ENCODE measurements around the gene CACNA1D.

CACNA1D gene

DNA sequence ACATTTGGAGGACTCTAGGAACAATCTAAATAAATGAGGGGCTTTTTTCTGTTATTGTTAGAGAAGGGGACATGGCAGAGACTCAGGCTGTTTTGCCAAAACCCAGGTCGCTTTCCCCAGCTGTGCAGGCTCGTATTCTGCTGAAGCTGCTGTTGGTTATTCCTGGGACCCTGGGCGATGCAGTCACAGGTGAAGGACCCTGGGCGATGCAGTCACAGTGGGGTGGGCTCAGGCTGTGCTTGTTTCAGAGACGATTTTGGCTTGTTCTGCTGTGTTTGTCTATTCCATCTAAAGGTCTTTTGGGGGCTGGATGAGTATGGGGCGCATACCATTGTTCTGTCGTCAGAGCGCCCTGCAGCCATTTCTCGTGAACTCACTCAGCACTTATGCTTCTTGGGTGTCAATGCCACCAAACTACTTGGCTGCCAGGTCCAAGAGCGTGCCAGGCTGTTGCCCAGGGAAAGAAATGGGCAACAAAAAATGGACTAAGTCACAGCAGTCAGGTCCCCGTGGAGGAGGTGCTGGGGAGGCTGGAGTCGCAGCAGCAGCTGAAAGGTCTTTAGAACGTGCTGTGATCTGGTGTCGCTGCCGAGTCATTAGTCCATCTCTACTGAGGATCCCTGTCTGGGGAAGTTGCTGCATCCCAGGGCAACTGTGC, 200.4 kb downstream of the CACNA1D start:
- DNase-seq = no peak

DNA sequence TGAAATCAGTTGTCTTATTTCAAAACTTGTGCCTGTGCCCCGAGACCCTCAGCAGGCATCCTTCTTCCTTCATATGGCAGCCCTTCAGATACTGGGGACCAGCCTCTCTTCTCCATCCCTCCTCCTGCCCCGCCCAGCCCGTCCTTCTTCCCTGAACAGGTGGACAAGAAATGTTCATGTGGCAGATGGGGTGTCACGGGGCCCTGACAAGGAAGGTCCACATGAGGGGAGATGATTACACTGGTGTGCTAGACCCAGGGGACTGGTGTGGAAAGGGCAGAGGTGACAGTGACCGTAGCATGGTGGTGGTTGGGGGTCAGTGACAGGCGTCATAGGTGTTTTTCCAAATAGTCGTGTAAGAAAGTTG, 200.9 kb downstream of the CACNA1D start:
- DNase-seq = no peak

DNA sequence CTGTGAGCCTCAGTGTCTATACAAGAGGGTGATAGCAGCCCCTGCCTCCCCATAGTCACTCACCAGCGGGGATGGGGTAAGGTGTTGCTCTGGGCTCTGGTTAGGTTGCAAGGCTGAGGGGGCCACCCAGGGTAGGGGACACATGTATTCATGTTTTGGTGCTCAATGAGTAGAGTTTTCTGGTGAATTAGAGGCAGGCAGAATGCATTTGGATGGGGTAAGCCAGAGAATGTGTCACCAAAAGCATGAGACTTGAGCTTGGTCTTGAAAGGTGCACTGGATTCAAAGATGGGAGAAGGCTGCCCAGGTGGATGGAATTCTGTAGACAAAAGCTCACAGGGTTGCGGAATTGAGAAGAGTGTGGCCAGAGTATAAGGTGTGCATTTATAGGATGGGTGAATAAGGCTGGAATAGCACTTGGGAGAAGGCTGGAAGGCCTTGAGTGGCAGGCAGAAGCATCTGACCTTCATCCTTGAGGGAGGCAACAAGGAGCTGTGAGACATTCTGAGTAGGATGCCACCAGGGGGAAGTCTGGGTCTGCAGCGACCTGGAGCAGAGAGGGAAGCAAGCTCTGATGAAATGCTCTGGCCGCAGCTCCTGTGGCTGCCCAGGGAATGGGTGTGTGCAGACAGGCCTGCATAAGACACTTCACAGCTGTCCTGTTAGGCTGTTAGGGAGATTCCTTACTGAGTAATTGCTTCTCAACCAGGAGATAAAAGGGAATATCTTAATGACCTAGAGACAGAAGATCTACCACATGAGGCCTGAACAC, 202.2 kb downstream of the CACNA1D start:
- no peak for DNase-seq

DNA sequence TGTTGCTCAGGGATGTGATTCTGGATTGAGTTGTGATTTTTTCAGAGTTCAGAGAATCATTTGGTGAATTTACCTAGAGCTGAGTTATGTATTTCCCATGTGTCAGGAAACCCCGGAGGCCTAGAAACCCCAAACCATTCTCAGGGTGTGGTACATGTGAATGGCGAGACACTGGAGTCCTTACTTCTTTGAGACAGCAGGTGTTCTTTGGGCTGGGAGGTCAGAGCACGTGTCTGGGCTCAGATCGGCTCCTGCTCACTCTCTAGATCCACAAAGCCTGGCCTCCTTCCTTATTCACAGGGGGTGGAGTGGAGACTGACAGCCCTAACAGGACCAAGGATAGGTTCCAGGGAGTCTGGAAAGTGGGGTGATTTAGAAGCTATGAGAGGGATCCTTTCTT, 206.0 kb downstream of the CACNA1D start:
- no peak for DNase-seq

DNA sequence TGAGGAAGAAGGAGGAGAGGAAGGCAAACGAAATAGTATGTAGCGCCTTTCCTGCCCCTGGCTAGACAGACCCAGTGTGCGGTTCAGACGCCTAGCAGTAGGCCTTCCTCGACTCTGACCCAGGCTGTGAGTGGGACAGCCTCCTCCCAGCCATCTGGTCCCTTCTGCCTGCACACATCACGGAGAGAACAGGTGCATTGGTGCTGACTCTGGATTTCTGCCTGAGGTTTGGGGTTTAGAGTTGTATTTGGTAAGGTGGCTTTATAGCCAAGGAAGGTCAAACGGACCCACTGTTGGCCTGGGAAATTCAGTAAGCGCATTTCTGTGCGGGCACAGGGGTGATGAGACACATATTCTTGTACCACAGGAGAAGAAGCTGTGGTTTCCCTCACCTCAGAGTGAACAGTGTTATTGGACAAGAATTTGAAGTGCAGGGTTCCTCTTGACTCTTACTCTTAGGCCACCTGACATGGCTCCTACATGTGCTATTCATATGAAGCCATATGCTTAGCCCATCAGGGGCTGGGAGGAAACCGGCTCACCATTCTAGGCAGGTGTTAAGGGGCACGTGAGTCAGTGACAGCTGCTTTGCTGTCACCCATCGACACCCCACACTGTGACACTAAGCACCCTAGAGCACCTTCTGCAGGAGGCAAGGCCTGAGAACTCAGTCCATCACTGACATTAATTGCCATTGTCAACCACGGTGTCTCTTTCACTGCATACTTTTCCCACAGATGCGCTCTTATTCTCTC, 208.5 kb downstream of the CACNA1D start:
- no peak for DNase-seq

DNA sequence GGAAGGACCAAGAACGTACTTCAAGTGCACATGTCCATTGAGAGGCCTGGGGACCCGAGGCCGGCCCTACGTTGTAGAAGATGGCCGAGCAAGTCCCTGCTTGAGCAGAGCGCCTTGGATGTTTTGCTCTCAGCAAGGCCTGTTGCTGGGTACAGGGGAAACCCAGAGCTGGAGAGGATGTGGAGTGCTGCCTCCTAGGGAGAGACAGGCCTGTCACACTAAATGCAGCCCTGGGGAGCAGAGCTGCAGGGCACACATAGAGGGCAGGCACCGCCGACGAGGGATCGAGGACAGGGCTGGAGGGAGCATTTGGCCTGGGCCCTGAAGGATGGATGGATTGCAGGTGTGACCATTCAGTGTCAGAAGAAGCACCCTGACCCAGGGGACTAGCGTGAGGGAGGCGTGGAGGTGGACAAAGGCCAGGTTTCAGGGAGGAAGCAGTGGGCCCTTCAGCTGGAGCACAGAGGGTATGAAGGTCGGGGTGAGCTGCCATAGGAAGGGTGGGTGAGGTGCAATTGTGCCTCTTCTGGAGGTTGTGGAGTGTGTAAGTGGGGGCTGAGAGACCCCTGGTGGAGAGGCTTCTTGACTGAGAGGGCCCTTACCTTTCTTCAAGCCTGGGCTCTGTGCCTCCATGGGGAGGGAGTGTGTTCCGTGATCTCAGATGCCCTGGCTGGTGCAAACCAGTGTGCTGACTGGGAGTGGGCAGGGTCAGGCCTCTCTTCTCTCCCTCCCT, 209.4 kb downstream of the CACNA1D start:
- DNase-seq = no peak

DNA sequence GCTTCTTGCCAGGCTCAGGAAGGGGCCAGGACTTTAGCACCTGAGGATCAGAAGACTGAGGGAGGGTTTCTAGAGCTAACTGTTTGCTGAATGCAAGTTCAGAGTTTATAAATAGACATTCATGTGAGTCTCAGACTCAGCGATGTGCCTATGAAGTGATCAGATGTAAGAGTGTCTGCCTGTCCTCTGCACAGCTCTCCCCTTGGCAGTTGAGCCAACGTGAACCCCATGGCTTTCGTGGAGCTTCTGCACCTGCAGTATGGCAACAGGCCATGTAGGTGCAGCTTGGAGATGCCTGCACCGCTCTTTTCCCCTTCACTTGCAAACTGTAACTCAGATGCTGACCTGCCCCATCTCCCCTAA, 209.9 kb downstream of the CACNA1D start:
- DNase-seq = no peak

DNA sequence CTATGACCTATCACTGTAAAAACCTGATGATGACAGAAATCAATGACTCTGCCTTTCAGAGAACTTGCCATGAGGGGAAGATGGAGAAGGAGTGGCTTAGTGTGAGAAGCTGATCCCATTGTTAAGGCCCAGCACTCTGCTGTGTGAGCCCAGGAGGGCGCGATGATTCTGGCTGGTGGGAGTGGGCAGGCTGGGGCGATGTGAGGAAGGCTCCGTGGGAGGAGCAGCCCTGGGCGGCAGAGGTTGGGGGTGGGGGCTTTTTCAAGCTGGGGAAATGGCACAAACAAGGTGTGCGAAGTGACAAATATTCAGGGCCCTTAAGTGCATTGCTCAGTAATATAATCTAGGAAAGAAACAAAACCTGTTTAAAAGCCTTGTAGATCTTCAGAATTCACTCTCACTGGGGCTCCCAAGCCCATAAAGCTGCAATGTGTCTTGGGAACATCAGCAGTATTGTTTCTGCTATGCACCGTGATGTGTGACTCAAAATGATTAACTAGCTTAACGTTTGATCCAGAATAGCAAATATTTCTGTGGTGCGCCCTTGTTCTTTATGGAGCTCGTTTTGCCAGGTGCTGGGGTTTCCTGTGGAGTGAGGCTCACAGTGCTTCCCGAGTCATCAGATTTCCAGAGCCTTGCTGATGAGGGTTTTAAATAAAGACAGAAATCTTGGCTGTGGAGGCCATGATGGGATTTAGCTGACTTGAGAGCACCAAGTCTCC, 210.8 kb downstream of the CACNA1D start:
- DNase-seq = no peak

DNA sequence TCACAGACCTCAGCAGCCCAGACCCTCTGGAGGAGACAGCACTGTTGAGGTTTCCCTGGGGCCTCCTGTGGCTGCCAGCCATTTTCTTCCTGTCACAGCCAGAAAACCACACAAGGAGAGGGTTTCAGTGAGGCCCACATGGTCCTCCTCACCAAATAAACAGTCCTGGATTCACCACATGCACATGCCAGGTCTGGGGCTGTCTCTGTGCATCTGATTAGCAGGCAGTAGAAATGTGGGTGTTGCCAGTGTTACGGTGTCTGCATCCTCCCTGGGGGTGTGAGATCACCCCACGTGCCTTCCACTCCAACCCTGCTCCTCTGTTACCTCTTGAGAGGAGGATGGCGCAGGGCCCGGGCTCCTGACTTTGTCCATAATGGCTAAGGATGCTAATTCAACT, 211.4 kb downstream of the CACNA1D start:
- DNase-seq = no peak

DNA sequence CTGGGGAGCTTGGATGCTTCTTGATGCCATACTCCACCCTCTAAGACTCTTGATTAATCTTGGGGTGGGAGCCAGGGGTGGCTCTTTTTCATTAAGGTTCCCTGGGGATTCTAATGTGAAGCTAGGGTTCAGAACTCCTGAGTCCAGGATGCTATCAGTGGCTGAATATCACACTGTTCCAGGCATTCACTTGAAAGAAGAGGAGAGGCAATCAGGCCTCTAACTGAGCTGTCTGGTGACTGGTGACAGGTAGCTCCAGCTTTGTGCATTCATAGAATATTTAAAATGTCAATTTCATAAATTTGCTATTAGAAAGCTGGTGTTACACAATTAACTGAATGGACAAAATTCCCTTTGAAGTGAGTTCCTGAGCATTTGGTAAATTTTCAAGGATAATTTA, 212.8 kb downstream of the CACNA1D start:
- DNase-seq = no peak

DNA sequence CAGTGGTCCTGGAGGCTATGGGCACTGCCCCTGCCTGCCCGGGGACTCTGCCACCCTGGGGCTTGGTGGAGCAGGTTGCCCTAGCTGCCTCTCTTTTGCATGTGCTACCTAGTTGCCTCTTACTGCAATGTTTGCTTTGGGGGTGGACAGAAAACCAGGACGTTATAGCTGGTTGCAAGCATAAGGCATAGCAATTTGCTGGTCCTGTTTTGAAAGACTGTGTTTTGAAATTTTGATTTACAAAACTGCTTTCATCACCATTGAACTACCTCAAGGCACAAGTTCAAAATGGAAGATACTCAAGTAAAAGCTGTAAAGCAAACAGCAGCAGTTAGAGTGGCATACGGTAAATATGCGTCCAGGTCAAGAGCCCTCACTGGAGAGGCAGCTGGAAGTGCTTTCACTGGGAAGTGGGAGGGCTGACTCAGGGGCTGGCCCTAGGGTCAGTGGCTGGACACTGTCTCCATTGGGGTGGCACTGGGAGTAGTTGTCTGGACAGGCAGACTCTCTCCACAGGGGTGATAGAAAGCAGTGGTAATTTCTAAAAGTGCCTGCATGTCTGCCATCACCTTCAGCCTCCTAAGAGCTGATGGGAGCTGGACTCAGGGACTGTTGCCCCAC, 213.7 kb downstream of the CACNA1D start:
- DNase-seq = no peak

DNA sequence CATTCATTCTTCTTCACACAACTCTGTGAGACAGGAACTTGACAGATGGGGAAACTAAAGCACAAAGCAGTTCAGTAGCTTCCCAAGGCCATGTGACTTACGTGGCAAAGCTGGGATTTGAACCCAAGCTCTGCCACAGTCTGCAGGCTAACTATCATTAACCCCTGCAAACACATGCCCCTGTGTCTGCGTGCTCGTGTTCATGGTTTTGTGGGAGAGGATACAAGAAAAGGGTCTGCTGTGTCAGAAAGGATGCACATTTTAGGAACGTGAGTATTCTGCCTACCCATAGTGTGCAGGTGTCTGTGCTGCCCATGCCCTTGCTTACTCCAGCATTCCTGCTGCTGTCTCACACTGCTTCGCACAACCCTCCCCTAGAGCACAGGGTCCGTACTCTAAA, 214.8 kb downstream of the CACNA1D start:
- no peak for DNase-seq

DNA sequence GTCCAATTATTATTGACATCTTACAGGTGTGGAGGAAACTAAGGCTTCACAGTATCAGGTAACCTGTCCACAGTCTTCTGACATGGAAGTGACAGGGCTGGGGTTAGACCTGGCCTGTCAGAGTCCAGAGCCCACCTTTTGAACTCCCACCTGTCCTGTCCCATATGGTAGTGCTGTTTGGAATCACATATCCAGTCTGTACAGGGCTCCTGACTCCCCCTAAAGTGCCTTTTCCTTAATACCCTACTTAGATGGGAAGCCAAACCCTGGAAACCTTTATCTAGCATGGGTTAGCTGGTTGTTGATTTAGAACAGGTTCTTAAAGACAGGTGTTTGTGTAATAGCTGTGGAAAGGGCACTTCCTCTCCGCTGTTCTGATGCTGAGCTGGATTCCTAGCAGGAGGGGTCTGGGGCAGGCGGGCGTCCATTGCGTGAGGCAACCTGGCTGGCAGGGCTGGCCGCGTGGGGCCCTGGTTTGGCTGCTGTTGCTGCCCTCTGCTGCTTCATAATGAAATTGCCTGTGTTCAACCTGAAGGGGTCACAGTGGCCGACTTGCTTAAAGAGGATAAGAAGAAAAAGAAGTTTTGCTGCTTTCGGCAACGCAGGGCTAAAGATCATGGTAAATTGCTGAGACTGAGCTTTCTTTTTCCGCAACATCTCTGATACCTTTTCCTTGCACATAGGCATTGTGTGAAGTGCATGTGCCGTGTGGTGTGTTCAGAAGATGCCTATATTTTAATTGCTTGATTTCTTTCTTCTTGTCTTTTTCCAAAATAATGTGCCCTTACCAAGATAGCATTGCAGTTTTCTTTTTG, 215.7 kb downstream of the CACNA1D start:
- peak; percentile 34 for DNase-seq

DNA sequence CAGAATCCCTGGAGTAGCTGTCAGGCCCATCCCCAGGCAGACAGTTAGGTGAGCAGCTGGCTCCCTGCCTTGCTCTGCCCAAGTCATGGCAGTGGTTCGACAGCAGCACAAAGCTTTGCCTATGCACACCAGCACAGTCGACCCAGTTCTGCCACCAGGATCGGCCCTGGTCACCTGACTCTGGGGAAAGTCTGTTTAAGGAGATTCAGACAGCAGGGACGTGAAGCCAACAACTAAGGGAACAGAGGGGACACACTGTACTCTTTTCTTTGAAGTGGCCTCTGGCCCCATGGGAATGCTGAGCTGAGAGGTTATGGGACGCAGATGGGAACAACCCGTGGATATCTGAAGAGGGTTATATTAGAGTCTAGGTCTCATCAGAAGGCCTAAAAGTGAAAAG, 217.0 kb downstream of the CACNA1D start:
- DNase-seq = no peak

DNA sequence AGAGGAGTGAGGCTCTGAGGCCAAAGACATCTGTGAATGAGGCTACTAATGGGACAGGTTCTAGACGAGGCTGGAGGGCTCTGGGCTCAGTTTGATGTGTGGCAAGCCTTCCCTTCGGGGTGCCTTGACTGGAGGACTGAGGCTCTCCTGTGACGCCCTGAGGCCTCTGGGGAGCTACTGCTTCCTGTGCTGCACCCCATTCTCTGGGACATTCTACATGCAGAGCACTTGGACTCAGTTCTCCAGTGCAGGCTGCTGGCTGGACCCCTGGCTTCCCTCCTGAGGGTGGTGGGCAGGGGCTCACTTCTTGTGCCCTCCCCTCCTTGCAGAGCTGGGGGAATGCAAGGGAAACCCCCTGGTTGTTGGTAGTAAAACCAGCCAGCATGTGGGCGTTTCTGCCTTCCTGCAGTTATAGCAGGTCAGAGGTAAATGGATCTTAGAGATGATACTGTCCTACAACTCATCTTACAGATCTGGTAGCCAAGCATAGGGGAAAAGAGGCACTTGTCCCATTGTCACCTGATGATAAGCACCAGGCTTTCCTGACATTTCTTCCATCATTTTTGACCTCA, 218.5 kb downstream of the CACNA1D start:
- DNase-seq = no peak

DNA sequence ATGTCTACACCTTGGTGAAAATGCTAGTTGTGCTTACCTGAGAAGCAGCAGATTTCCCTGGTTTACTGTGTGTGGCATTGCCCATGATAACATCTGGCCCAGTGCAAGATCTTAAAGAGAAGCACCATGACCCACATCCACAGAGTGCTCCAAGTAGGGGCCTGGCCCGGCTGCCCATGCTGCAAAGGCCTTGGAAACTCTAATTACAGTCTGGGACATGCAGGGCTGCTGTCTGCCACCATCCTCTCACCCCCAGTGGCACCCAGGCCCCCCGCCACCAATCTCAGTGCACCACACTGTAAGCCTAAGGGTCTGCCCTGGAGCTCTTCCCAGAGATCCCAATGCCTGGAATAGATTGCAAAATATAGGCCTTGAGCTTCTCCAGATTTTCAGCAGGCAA, 219.2 kb downstream of the CACNA1D start:
- no peak for DNase-seq

DNA sequence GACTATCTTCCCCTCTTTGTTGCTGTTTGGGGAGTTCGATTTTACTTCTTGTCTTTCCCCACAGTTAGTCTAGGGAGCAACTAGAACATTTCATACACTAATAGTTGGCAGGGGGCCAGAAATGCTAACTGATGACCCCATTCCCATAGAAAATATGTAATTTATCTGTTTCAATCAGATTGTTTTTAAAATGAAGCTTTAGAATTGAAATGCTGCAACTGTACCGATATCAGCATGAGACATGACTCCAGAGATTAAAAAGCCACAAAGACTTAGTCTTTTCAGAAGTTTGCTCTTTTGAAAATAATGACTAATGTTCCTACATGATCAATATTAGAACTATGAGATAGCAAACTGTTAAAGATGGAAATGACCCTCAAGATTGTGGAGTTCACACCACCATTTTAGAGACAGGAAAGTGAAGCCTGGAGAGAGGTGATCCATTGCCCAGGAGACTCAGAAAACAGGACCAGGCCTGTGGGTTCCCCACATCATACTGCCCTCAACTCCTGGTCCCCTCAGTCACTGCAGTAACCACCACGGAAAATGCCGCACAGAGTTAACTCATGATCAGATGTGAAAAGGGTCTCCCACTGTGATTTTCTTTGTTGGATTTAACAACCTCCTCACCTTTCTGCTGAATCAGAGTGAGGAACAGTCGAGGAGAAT, 221.5 kb downstream of the CACNA1D start:
- no peak for DNase-seq

DNA sequence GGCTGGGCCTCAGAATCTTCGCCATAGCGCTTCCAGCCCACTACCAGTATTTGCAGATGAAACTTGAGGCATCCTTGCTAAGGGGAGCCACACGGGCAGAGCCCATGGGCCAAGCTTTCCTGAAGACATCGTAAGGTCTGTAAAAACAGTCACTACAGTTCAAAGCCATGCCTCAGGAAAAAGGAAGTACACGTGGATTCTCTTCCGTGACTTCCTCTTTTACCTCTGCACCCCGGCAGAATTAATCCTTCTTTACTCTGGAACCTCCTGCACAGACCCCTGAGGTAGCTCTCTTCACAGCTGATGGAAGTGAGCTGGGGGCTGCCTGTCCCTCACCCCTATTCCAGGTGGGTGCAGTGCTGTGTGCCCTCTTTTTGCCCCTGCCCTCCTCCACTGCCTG, 222.6 kb downstream of the CACNA1D start:
- no peak for DNase-seq

DNA sequence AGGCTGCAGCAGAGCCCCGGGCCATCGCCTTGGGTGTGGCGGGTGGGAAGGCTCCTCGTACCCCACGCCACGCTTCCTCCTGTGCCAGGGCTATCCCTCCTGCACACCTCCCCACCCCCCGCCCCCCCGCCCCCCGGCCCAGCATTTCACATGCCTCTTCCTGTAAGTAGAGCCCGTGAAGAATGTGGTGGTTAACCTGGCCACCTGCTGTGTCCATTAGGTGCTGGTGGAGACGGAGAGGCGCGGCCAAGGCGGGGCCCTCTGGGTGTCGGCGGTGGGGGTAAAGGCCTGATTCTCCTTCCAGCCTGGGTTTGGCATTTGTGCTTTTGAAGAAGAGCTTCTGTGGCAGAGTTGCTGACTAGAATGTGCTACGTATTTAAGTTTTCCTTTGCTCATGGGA, 224.1 kb downstream of the CACNA1D start:
- no peak for DNase-seq

DNA sequence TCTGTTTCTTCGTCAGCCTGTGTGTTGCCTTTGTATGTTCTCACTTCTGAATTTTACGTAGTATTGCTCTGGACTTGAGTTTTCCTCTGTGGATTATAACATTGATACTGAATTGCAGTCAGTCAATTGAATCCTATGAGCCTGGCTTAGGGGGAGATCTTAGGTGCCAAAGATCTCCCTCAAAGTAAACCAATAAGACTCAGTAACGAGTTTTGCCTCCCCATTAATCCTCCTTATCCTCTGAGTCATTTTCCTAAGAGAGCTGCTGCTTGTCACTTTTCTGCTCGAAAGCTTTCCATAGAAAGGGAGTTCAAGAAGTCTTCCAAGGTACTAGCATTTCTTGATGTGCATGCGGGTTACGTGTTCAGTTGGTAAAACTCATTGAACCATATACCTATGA, 225.4 kb downstream of the CACNA1D start:
- DNase-seq = no peak

Measured in activated CD8-positive, alpha-beta memory T cell treated with anti-CD3 and anti-CD28 coated beads, Interleukin-2, amount 50 U/mL, for 4 hours (primary cell).